Measurements from ENCODE around the gene CHMP3. TPM values are rescaled to one million over a fixed set of nuclear protein-coding genes. Genes with fewer than 3 reads are reported as not detected.

Gene CHMP3
- total RNA-seq (2013): 135 TPM
- 100 to 1,000 TPM in 1 of 3 donors, 10 to 100 TPM in 2; 45.4 to 115 (median 99.4) TPM for polyA plus RNA-seq
- 23.6 and 48.9 TPM in 2 replicates for polyA minus RNA-seq
- total RNA-seq: 12.6 to 44.1 (median 32.5) reads per million in 11 experiments

GRCh38 chr2:86562922-86563649 is at the start of gene CHMP3:
TSS of gene CHMP3 (minus strand) at chr2:86563443. CDS start at chr2:86563348, 95 bp downstream.
- H3K27ac ChIP-seq (ENCODE audit: low read depth in 1 of 2, low read length in 2 of 2): peak within 1 kb of the TSS; percentile 99 to 100
- no peaks in the 10 kb centered on the region for H3K27me3 ChIP-seq (ENCODE audit: control insufficient read depth in 2 of 2, insufficient read depth in 2 of 2, low read length in 2 of 2)
- peak within 1 kb of the TSS; percentile 83 for H3K4me2 ChIP-seq (replicated peaks; ENCODE audit: extremely low read depth, low read length, poor library complexity, severe bottlenecking)
- Mint-ChIP-seq H3K36me3 (peaks cover 14 to 19% of the 10 kb centered on the region in 2 donors), H3K4me1 (peaks cover 34% of the 10 kb centered on the region), H3K9me3 (peaks cover 0 to 10% (median 3%) of the 10 kb centered on the region in 7 donors), H3K27me3 (ENCODE audit: low read depth in 3 of 3) (peaks cover 0 to 6% (median 2%) of the 10 kb centered on the region in 3 donors), H3K4me3 (peak within 1 kb of the TSS; percentile 89 to 97), H3K27ac (peak within 1 kb of the TSS; percentile 99 to 100 (median 100))
- H3K36me3 ChIP-seq (replicated peaks in 1 of 2; ENCODE audit: control insufficient read depth in 1 of 2, insufficient read depth in 2 of 2, low read length in 2 of 2): no peaks in the 10 kb centered on the region
- peaks cover 20 to 33% of the 10 kb centered on the region in 2 donors for H3K4me1 ChIP-seq (ENCODE audit: control insufficient read depth in 1 of 2, insufficient read depth in 2 of 2, low read length in 2 of 2)
- H3K9me3 ChIP-seq (replicated peaks in 1 of 2; ENCODE audit: control insufficient read depth in 1 of 2, insufficient read depth in 1 of 2, low read length in 2 of 2): no peaks in the 10 kb centered on the region
- under 1% methylated on average over 35 of the region's 57 CpGs for WGBS (ENCODE audit: insufficient coverage)
- intact Hi-C loops (cut with micrococcal nuclease): loop anchor here (5.0 to 10.0 kb wide), 4 partner anchors 59 to 1148 kb away; partner anchors contain the start of genes KDM3A (in 2 of the 2), RNF103 (in 2 of the 2), CAPG (in 1 of the 2) and SH2D6 (in 1 of the 2)
- H3K79me2 ChIP-seq (ENCODE audit: insufficient read depth, low read length): peaks cover 50% of the 10 kb centered on the region
- H2AFZ ChIP-seq (ENCODE audit: insufficient read depth, low read depth, low read length, poor library complexity, severe bottlenecking): peak within 1 kb of the TSS; percentile 61
- peak; percentile 98 to 99 (median 99) for DNase-seq
- H3K4me3 ChIP-seq (replicated peaks in 1 of 3; ENCODE audit: low read depth in 2 of 3, low read length in 3 of 3): peak within 1 kb of the TSS; percentile 57 to 98 (median 84)
- TF ChIP-seq CTCF (IDR thresholded peaks at IDR 0.05): no peak
- H3K9ac ChIP-seq (ENCODE audit: insufficient read depth, low read length, poor library complexity, severe bottlenecking): peak within 1 kb of the TSS; percentile 100
- H4K20me1 ChIP-seq (ENCODE audit: insufficient read depth, low read length): peaks cover 20% of the 10 kb centered on the region

GRCh38 chr2:86610871-86611270 is 47.6 kb upstream of the CHMP3 start:
- Histone ChIP-seq H3K4me1 (ENCODE audit: control insufficient read depth in 1 of 2, insufficient read depth in 2 of 2, low read length in 2 of 2) (no peaks in the 10 kb centered on the region), H2AFZ (ENCODE audit: insufficient read depth, low read depth, low read length, poor library complexity, severe bottlenecking) (no peak overlapping the region), H4K20me1 (ENCODE audit: insufficient read depth, low read length) (peaks cover 12% of the 10 kb centered on the region), H3K27me3 (ENCODE audit: control insufficient read depth in 2 of 2, insufficient read depth in 2 of 2, low read length in 2 of 2) (no peaks in the 10 kb centered on the region), H3K4me2 (replicated peaks; ENCODE audit: extremely low read depth, low read length, poor library complexity, severe bottlenecking) (no peak overlapping the region), H3K27ac (ENCODE audit: low read depth in 1 of 2, low read length in 2 of 2) (no peak overlapping the region), H3K9me3 (replicated peaks in 1 of 2; ENCODE audit: control insufficient read depth in 1 of 2, insufficient read depth in 1 of 2, low read length in 2 of 2) (no peaks in the 10 kb centered on the region), H3K9ac (ENCODE audit: insufficient read depth, low read length, poor library complexity, severe bottlenecking) (no peak overlapping the region), H3K36me3 (replicated peaks in 1 of 2; ENCODE audit: control insufficient read depth in 1 of 2, insufficient read depth in 2 of 2, low read length in 2 of 2) (peaks cover 15 to 84% of the 10 kb centered on the region in 2 donors), H3K79me2 (ENCODE audit: insufficient read depth, low read length) (no peaks in the 10 kb centered on the region), H3K4me3 (replicated peaks in 1 of 3; ENCODE audit: low read depth in 2 of 3, low read length in 3 of 3) (no peak overlapping the region)
- Mint-ChIP-seq H3K36me3 (peaks cover 54 to 67% of the 10 kb centered on the region in 2 donors), H3K9me3 (no peaks in the 10 kb centered on the region), H3K4me3 (no peak overlapping the region), H3K27ac (peak overlapping the region in 1 of 7 donors; percentile 28), H3K27me3 (ENCODE audit: low read depth in 3 of 3) (no peaks in the 10 kb centered on the region), H3K4me1 (peaks cover 4% of the 10 kb centered on the region)
- intact Hi-C loops (cut with micrococcal nuclease): no loop called here
- no peak for TF ChIP-seq CTCF (IDR thresholded peaks at IDR 0.05)
- no CpG with 5 or more reads among the region's 1 CpG for WGBS (ENCODE audit: insufficient coverage)
- no peak for DNase-seq

Measured in CD14-positive monocyte (primary cell).